GM23338 (cell line): ENCODE data around the gene VAV3. TPM values are rescaled to one million over a fixed set of nuclear protein-coding genes. Genes with fewer than 3 reads are reported as not detected.

Experiments
- CREB1 ChIP-seq: fragments of 250-450 bp; sonication (Bioruptor Pico); IDR thresholded peaks from 2 replicates; pipeline ENCODE4 v1.5.0; 2020; ENCODE audit warnings: low read depth, mild to moderate bottlenecking, moderate library complexity
- CTCF ChIP-seq, 2 experiments: fragments of 200-600 bp in 1 of 2; sonication (generic) in 1 of 2; conservative IDR thresholded peaks; 2 replicates each; pipeline versions ENCODE4 v1.5.1 to v1.6.1; 2016 to 2017; ENCODE audit warnings: antibody characterized with exemption in 2 of 2, low read depth in 2 of 2, mild to moderate bottlenecking in 2 of 2, moderate library complexity in 1 of 2
- ETS1 ChIP-seq: IDR thresholded peaks from 2 replicates; pipeline ENCODE4 v1.6.1; 2016; ENCODE audit warnings: antibody characterized with exemption
- EZH2 ChIP-seq: fragments of 200-600 bp; sonication (generic); IDR thresholded peaks from one replicate; pipeline ENCODE4 v1.8.0; 2017; ENCODE audit warnings: antibody characterized with exemption, mild to moderate bottlenecking, low read depth; ENCODE audit not compliant: unreplicated experiment
- JUNB ChIP-seq: IDR thresholded peaks from one replicate; pipeline ENCODE4 v1.6.1; 2016; ENCODE audit warnings: antibody characterized with exemption; ENCODE audit not compliant: unreplicated experiment
- POLR2AphosphoS5 ChIP-seq: IDR thresholded peaks from 2 replicates; pipeline ENCODE4 v1.6.1; 2016; ENCODE audit warnings: antibody characterized with exemption, low read depth
- STAT1 ChIP-seq: IDR thresholded peaks from one replicate; pipeline ENCODE4 v1.6.1; 2016; ENCODE audit warnings: antibody characterized with exemption; ENCODE audit not compliant: unreplicated experiment
- ZNF114 ChIP-seq: fragments of 250-450 bp; sonication (Bioruptor Pico); IDR thresholded peaks from 2 replicates; pipeline ENCODE4 v1.5.0; 2020; ENCODE audit warnings: mild to moderate bottlenecking, moderate library complexity
- ZNF331 ChIP-seq: fragments of 250-450 bp; sonication (Bioruptor Pico); IDR thresholded peaks from 2 replicates; pipeline ENCODE4 v1.5.0; 2020; ENCODE audit warnings: low read depth, mild to moderate bottlenecking, moderate library complexity
- ZNF462 ChIP-seq: fragments of 250-450 bp; sonication (Bioruptor Pico); IDR thresholded peaks from 2 replicates; pipeline ENCODE4 v1.5.0; 2020; ENCODE audit warnings: mild to moderate bottlenecking, moderate library complexity
- polyA plus RNA-seq: library from polyadenylated mRNA; unstranded; fragments of >200 nt; fragmentation: Nextera tagmentation; extraction: Ambion mirVana; gene quantifications from 2 replicates; pipeline ENCODE4 v1.2.1, GENCODE V29; 2016
- total RNA-seq: library from RNA; depleted of rRNA; stranded (reverse); fragments of >200 nt; shearing (Covaris generic); gene quantifications from 2 replicates; pipeline ENCODE4 v1.2.3, GENCODE V29; 2014

Gene VAV3
- total and polyA plus RNA-seq, 2 experiments from 2014 or later: 3.0 to 11.3 TPM

GRCh38 chr1:107657356-107657755 is 307.6 kb downstream of the VAV3 start (continued):
- no peak for TF ChIP-seq ZNF462 (CRISPR knock-in tag)
- TF ChIP-seq EZH2: no peak
- TF ChIP-seq POLR2AphosphoS5: no peak
- no peak for TF ChIP-seq STAT1
- no peak for TF ChIP-seq ZNF114 (CRISPR knock-in tag)
- no peak for TF ChIP-seq ETS1
- TF ChIP-seq CREB1: no peak
- no peak for TF ChIP-seq JUNB
- no peak for TF ChIP-seq CTCF (conservative IDR thresholded peaks at IDR 0.05; ENCODE audit: low read depth in 2 of 2)
- no peak for TF ChIP-seq ZNF331 (CRISPR knock-in tag)
